ENCODE measurements around the gene COL2A1. TPM values are rescaled to one million over a fixed set of nuclear protein-coding genes. Genes with fewer than 3 reads are reported as not detected.

COL2A1 gene
- polyA plus RNA-seq, 1 donor (not counting 4 experiments of a cell fraction or from before 2014, with no cell fraction given), result 0.03 TPM

- dilution Hi-C loops (cut with MboI; ENCODE audit: extremely low pct_ligation_motif_present, low sequenced_read_pairs), result no loop called here
- Histone ChIP-seq H4K20me1 (ENCODE audit: control insufficient read depth, extremely low read depth, insufficient read depth, low read length) (peaks cover 3% of the 10 kb centered on the region), H3K4me2 (ENCODE audit: control insufficient read depth, extremely low read depth, insufficient read depth, low read depth, low read length) (no peak overlapping the region), H3K79me2 (ENCODE audit: control insufficient read depth, insufficient read depth, low read length) (no peaks in the 10 kb centered on the region), H3K27me3 (ENCODE audit: control insufficient read depth, extremely low read depth, insufficient read depth, low read length) (peaks cover 36% of the 10 kb centered on the region), H3K9me1 (ENCODE audit: control insufficient read depth, extremely low read depth, insufficient read depth, low read length) (no peaks in the 10 kb centered on the region), H3K4me1 (ENCODE audit: control insufficient read depth, extremely low read depth, insufficient read depth, low read length) (peaks cover 6% of the 10 kb centered on the region), H3K9me3 (ENCODE audit: control insufficient read depth, low read depth, low read length) (no peaks in the 10 kb centered on the region), H3K36me3 (ENCODE audit: control insufficient read depth in 2 of 2, extremely low read depth in 1 of 2, insufficient read depth in 2 of 2, low read length in 2 of 2) (no peaks in the 10 kb centered on the region), H3K27ac (ENCODE audit: control insufficient read depth, insufficient read depth, low read length) (no peak overlapping the region), H3K9ac (ENCODE audit: control insufficient read depth, extremely low read depth, insufficient read depth, low read length) (no peak overlapping the region), H2AFZ (ENCODE audit: control insufficient read depth, low read length) (no peak overlapping the region), H3K4me3 (ENCODE audit: control insufficient read depth in 2 of 3, extremely low read depth in 1 of 3, insufficient read depth in 2 of 3, low read depth in 1 of 3, low read length in 3 of 3) (no peak overlapping the region)
- TF ChIP-seq EZH2 (IDR thresholded peaks at IDR 0.05; ENCODE audit: low read length) (no peak), CTCF (optimal IDR thresholded peaks at IDR 0.05 in 1 of 3, IDR thresholded peaks at IDR 0.05 in 1 of 3, conservative IDR thresholded peaks at IDR 0.05 in 1 of 3; ENCODE audit: extremely low read depth in 1 of 3, insufficient read depth in 2 of 3, low read length in 3 of 3) (no peak)
- FAIRE-seq (no peak), DNase-seq (ENCODE audit: low read depth, low spot score) (no peak)
These were observed 23.3 kb downstream of the COL2A1 start for GRCh38 chr12:47980779-47981495.

GRCh38 chr12:47980197-47980596 is 24.1 kb downstream of the COL2A1 start:
- H4K20me1 ChIP-seq (ENCODE audit: control insufficient read depth, extremely low read depth, insufficient read depth, low read length), result peaks cover 3% of the 10 kb centered on the region
- no peaks in the 10 kb centered on the region for H3K9me1 ChIP-seq (ENCODE audit: control insufficient read depth, extremely low read depth, insufficient read depth, low read length)
- no peak overlapping the region for H2AFZ ChIP-seq (ENCODE audit: control insufficient read depth, low read length)
- no peak overlapping the region for H3K4me3 ChIP-seq (ENCODE audit: control insufficient read depth in 2 of 3, extremely low read depth in 1 of 3, insufficient read depth in 2 of 3, low read depth in 1 of 3, low read length in 3 of 3)
- H3K9ac ChIP-seq (ENCODE audit: control insufficient read depth, extremely low read depth, insufficient read depth, low read length), result no peak overlapping the region
- H3K27ac ChIP-seq (ENCODE audit: control insufficient read depth, insufficient read depth, low read length), result no peak overlapping the region
- H3K4me2 ChIP-seq (ENCODE audit: control insufficient read depth, extremely low read depth, insufficient read depth, low read depth, low read length), result no peak overlapping the region
- no peak for TF ChIP-seq EZH2 (IDR thresholded peaks at IDR 0.05; ENCODE audit: low read length)
- no peak for TF ChIP-seq CTCF (optimal IDR thresholded peaks at IDR 0.05 in 1 of 3, IDR thresholded peaks at IDR 0.05 in 1 of 3, conservative IDR thresholded peaks at IDR 0.05 in 1 of 3; ENCODE audit: extremely low read depth in 1 of 3, insufficient read depth in 2 of 3, low read length in 3 of 3)
- H3K9me3 ChIP-seq (ENCODE audit: control insufficient read depth, low read depth, low read length), result no peaks in the 10 kb centered on the region
- H3K36me3 ChIP-seq (ENCODE audit: control insufficient read depth in 2 of 2, extremely low read depth in 1 of 2, insufficient read depth in 2 of 2, low read length in 2 of 2), result no peaks in the 10 kb centered on the region
- peaks cover 6% of the 10 kb centered on the region for H3K4me1 ChIP-seq (ENCODE audit: control insufficient read depth, extremely low read depth, insufficient read depth, low read length)
- no peak for DNase-seq (ENCODE audit: low read depth, low spot score)
- peaks cover 36% of the 10 kb centered on the region for H3K27me3 ChIP-seq (ENCODE audit: control insufficient read depth, extremely low read depth, insufficient read depth, low read length)
- no peaks in the 10 kb centered on the region for H3K79me2 ChIP-seq (ENCODE audit: control insufficient read depth, insufficient read depth, low read length)
- no peak for FAIRE-seq
- dilution Hi-C loops (cut with MboI; ENCODE audit: extremely low pct_ligation_motif_present, low sequenced_read_pairs), result no loop called here

All from keratinocyte (primary cell).